HG03135 (cell line): ENCODE data around the gene TXNDC15.

Experiments used
- ATAC-seq: cut with Tn5 transposase; IDR thresholded peaks from one replicate; pipeline ENCODE4 v1.9.1; 2021; ENCODE audit warnings: mild to moderate bottlenecking, moderate library complexity; ENCODE audit not compliant: unreplicated experiment

The TXNDC15 gene

GRCh38 chr5:134917070-134917815, 43.1 kb downstream of the TXNDC15 start:
- no peak for ATAC-seq

GRCh38 chr5:134918861-134919260, 44.7 kb downstream of the TXNDC15 start:
- ATAC-seq = no peak

- no peak for ATAC-seq
These were observed 46.8 kb downstream of the TXNDC15 start for GRCh38 chr5:134920848-134921575.

- ATAC-seq = no peak
These were observed 58.3 kb downstream of the TXNDC15 start for GRCh38 chr5:134932508-134932907.

GRCh38 chr5:134934202-134934601, 60.0 kb downstream of the TXNDC15 start:
- no peak for ATAC-seq

GRCh38 chr5:134935711-134936602, 61.8 kb downstream of the TXNDC15 start:
- no peak for ATAC-seq

GRCh38 chr5:134937526-134937925, 63.4 kb downstream of the TXNDC15 start:
- no peak for ATAC-seq

GRCh38 chr5:134938030-134938429, 63.9 kb downstream of the TXNDC15 start:
- no peak for ATAC-seq

GRCh38 chr5:134939500-134939899, 65.3 kb downstream of the TXNDC15 start:
- no peak for ATAC-seq

- ATAC-seq = no peak
These were observed 69.4 kb downstream of the TXNDC15 start for GRCh38 chr5:134943547-134943946.

- no peak for ATAC-seq
These were observed 70.5 kb downstream of the TXNDC15 start for GRCh38 chr5:134944630-134945029.

- no peak for ATAC-seq
These were observed 70.9 kb downstream of the TXNDC15 start for GRCh38 chr5:134945041-134945440.

GRCh38 chr5:134948911-134949310, 74.7 kb downstream of the TXNDC15 start:
- no peak for ATAC-seq

GRCh38 chr5:134949316-134949715, 75.1 kb downstream of the TXNDC15 start:
- ATAC-seq = no peak
